ENCODE data around the gene FCAMR.

GRCh38 chr1:206931709-206932108 is 38.6 kb downstream of the FCAMR start:
- TF ChIP-seq CTCF (IDR thresholded peaks at IDR 0.05) (peak in 3 of 6 experiments; percentile 6 to 15 (median 8)), POLR2A (IDR thresholded peaks at IDR 0.05) (no peak)

Data from Peyer's patch (tissue), 4 donors.